GM21529 (cell line): ENCODE measurements around the gene N4BP3.
"Not testable (repeated sequence)": the region's sequence is repeated elsewhere in the genome, so short reads cannot be mapped to it uniquely, and the experiment has no call there.

Experiments
- ATAC-seq: cut with Tn5 transposase; IDR thresholded peaks from one replicate; pipeline ENCODE4 v1.9.1; 2021; ENCODE audit not compliant: unreplicated experiment

The N4BP3 gene

GRCh38 chr5:178121391-178122276 is 8.3 kb downstream of the N4BP3 start:
- ATAC-seq, result peak; percentile 1

- ATAC-seq, result no peak
These were observed 9.0 kb downstream of the N4BP3 start for GRCh38 chr5:178122346-178122745.

DNA sequence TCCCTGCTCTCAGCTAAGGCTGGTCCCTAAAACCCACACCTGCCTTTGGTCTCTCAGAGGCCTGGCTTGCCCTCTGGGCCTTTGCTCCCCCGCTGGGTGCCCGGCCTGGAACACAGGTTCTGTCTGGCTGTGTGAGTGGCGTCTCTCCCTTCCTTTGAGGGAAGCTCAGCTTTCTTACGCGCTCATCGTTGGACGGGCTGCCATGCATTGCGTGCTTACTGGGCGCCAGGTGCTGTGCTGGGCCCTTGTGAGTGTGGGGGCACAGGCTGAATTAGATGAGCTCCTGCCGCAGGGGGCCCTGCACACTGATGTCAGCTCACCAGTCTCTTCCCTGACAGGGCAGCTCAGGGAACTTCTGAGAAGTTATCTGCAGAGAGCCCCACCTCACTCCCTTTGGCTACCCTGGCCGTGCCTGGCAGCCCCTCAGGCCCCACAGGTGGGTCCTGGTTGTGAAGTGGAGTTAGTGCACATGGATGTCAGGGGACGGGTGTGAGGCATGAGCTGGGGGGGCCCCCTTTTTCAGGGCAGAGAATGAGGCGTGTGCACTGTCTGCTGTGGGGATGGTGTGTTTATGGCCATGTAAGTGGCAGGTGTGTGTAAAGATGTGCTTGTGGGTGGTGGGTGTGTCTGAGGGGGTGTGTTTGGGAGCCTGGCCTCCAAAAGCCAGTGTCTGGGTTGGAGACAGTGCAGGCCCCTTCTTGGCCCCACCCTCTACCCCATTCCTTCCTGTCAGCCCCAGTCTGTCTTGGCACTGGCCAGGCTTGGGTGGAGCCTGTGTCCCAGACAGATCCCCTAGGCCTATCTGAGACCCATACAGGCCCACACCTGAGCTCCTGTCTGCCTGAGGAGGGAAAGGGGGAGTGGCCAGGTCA is 10.0 kb downstream of the N4BP3 start:
- ATAC-seq, result no peak

DNA sequence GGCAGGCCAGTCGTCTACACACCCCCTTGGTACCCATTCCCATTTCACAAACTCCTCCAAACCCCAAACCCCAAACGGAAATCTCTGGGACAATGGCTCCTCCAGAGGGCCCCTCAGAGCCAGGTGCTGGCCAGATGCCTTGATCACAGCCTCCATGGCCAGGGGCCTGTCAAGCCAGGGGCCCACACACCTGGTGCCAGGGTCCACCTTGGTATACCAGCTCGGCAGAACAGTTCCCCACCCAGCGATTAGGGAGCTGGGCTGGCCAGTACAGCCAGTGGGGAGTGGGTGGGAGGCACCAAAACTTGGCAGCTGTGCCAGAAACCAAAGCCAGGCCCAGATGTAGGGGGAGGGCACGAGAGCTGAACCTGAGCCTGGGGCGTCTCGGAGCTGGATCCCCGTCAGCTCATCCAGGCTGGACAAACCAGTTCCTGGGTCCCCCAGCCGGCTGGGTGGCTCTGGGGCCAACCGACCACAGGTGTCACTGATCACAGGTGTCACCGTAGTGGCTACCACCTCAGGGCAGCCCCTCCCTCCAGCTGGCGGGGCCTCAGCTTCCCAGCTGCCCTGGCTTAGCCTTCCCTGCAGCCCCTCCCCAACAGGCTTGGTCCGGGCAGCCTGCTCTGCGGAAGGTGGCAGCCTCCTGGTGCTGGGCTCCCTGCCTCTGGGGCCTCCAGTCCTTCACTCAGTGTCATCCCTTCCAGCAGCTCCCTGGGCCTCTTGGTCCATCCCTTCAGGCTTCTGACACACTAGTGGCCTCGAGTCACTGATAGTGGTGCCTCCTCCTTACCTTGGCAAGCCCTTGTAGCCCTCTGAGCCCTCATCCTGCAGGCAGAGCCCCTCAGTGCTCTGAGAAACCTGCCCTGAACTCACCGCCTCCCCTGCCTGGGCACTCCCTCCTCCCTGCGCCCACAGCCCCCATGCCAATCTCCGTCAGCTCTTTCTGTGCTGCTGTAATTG is 10.9 kb downstream of the N4BP3 start:
- no peak for ATAC-seq

DNA sequence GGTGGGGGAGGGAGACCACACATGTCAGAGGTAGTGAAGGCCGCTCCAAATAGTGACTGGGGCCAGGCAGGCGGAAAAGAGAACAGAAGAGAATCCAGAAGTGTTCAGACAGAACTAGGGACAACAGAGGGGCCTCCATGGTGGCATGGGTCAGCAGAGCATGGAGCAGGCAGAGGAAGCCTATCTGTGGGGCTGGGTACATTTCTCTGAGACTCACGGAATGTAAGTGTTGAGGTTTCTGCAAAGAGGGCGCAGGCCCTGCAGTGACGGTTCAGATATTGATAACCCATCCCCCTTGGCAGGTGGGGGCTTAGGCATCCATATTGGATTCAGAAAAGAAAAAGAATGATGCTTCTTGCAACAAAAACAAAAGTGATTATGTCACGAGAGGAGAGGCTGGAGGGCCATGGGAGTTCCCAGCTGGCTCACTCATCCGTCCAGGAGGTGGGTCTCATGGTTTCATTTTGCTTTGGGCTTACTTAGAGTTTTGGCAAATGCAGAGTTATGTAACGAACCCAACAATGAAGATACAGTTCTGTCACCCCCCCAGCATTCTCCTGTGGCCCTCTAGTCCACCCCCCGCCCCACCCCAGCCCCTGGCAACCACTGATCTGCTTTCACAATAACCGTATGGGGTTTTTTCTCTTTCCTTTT is 12.0 kb downstream of the N4BP3 start:
- no peak for ATAC-seq

DNA sequence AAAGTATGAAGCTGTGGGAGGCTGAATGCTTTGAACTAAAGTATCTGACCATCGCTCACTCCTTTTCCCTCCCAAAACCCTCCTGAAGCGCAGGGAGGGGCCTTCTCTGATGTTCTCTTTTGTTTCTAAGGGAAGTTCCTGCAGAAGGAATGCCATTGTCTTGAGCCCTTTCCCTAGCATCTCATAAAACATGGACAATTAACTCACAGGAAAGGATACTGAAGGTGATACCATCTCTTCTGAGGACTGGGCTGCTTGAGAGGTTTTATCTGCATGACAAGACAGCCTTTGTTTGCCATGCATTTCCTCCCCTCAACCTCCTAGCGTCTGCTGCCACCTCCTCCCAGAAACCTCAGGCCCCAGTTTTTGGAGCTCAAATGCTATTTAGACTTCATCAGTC is 13.2 kb downstream of the N4BP3 start:
- ATAC-seq, result no peak

- ATAC-seq, result not testable (repeated sequence)
These were observed 14.1 kb downstream of the N4BP3 start for GRCh38 chr5:178127300-178128009.

DNA sequence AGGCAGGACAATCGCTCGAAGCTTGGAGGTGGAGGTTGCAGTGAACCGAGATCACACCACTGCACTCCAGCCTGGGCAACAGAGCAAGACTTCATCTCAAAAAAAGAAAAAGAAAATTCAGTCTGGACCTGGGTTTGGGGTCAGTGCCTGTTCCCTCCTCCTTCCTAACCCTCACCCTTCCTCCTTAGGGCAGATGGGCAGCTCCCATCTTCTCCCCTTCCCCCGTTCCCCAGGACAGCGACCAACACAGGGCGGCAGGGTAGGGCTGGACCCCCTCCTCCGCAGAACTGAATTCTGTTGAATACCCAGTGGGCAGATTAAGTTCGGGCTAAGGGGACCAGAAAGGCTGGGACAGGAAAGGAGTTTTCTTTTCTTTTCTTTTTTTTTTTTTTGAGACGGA is 16.0 kb downstream of the N4BP3 start:
- ATAC-seq, result no peak

DNA sequence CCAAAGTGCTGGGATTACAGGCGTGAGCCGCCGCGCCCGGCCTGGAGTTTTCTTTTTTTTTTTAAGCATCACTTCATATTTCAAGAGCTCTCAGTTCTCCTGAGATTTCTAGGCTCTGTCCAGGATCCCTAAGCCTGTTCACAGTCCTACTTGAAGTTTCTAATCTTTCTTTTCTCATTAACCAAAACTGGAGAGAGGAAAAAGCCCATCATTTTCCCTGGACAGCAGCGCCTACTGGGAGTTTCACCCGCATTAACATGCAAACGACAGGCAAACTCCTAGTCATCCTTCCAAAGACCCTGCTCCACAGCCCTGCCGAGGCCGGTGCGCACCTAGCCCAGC is 16.9 kb downstream of the N4BP3 start:
- ATAC-seq, result not testable (repeated sequence)

DNA sequence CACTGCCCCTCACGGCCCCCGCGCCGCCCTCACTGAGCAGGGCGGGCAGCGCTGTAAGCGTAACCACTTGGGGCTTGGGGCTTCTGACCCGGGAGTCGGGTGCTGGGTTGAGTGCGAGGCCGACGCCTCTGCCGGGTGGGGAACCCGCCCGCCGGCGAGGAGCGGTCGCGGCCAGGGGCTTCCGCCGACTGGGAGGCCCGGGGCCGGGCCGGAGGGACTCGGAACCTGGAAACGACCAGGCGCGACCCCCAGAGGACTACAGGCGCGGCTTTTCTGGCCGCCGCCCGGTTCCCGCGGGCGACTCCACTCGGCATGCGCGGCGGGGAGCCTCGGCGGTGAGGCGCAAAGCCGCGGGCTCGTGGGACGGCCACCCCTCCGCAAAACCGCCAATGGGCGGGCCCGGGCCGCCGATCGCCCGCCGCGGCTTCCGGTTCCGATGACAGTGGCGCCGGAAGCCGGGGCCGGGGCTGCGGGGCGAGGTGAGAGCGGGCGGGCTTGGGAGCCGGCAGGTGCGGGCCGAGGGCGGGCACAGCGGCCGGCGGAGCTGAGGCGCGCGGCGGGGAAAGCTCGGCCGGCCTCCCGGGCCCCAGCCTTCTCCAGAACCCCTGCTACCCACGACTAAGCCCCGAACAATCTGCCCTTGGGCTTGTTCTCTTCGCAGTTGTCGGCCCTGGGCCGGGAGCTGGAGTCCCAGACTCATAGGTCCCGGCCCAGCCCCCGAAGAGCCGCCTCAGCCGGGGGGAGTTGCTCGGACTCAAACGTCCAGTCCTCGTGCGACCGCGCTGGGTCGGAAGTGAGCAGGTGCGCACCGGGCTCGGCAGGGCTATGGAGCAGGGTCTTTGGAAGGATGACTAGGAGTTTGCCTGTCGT is 17.5 kb downstream of the N4BP3 start, which contains the start of gene RMND5B:
RMND5B (plus strand) TSS at position 439 of the 870 bp plus-strand sequence. CDS start 7,106 bp downstream, outside the sequence.
- peak; percentile 87 for ATAC-seq

DNA sequence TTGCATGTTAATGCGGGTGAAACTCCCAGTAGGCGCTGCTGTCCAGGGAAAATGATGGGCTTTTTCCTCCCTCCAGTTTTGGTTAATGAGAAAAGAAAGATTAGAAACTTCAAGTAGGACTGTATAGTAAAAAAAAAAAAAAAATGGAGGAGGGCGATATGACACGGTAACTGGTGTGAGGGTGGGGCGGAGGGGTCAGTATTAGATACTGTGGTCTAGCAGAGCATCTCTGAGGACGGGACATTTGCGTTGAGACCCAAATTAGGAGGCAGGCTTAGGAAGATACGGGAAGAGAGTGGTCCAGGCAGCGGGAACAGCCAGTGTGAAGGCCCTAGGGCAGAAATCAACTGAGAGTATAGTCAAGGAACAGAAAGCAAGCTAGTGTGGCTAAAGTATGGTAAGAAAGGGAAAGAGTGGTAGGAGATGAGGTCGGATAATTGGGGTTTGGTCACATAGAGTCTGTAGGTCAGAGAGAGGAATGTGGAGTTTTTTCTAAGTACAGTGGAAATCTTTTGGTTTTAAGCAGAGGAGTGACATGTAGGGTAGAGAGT is 18.2 kb downstream of the N4BP3 start:
- ATAC-seq, result no peak

DNA sequence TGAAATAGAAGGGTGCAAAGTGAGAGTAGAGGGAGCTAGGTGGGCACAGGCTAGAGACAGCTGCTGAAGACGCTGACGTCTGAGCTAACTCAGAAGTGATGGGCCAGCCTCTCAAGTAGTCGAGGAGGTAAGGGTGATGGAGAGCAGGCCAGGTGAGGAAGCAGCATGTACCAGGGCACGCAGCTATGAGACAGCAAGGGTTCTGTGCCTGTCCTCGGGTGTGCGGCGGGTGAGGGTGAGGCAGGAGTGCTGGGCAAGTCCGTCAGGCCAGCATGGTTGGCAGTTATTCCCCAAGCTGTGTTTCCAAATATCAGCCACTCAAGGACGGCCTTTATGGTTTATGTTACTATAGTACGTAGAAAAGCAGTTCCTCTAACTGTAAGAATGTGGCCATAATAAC is 23.7 kb downstream of the N4BP3 start:
- no peak for ATAC-seq

DNA sequence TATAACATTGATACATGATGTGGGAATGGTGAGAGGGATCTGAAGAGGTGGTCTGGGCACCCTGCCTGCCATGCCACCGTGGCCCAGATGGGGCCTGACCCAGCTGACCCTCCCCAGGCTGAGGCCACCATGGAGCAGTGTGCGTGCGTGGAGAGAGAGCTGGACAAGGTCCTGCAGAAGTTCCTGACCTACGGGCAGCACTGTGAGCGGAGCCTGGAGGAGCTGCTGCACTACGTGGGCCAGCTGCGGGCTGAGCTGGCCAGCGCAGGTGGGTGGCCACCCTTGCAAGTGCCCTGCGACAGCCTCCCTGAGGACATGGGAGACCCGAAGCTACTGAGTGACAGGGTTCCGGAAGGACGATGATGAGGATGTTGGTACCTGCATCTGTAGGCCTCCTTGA is 24.7 kb downstream of the N4BP3 start:
- no peak for ATAC-seq

DNA sequence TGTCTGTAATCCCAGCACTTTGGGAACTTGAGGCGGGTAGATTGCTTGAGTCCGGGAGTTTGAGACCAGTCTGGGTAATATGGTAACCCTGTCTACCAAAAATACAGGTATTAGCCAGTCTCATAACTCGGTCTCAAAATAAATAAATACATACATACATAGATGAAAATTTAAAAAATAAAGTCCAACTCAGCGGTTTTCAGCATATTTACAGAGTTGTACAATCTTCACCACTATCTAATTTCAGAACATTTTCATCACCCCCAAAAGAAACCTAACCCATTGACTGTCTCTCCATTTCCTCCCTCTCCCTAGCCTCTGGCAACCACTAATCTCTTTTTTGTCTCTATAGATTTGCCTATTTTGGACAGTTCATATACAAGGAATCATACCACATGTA is 28.2 kb downstream of the N4BP3 start:
- ATAC-seq, result no peak

DNA sequence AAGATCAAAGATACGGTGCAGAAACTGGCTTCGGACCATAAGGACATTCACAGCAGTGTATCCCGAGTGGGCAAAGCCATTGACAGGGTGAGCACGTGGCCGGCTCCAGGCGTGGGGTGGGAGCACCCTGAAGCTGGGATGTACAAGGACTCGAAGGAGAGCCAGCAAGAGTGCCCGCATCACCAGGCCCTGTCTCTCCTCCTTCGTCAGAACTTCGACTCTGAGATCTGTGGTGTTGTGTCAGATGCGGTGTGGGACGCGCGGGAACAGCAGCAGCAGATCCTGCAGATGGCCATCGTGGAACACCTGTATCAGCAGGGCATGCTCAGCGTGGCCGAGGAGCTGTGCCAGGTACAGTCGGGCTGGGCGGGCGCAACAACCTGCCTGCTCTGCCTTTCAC is 29.3 kb downstream of the N4BP3 start:
- no peak for ATAC-seq

DNA sequence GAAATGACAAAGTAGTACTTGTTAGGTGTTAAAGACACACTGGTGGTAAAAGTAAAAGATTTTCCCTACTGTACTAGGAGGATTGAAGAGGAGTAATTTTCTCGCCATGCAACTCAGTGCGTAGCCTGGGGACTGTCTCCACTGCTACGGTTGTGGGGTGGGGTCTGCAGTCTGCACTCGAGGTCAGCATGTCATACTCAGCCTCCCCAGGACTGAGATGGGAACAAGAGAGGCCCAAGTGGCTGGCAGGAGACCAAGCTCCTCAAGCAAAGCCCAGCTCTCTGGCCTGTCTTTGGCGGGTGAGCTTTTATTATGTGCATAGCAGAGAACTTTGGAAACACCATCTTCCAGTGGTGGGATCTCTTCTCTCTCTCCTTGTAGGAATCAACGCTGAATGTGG is 29.9 kb downstream of the N4BP3 start:
- no peak for ATAC-seq

DNA sequence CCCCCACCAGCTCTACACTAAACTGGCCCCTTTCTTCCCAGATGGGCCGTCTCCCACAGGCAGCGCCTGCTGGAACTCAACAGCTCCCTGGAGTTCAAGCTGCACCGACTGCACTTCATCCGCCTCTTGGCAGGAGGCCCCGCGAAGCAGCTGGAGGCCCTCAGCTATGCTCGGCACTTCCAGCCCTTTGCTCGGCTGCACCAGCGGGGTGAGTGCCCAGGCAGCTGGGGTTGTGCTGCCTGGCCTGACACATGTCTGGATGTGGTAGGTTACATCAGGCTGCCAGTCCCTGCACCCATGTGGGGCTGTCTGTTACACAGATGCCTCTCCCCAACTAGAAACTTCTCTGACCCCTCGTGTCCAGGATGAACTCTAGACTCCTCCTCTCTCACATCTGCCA is 30.6 kb downstream of the N4BP3 start:
- ATAC-seq, result no peak
